NCI-H2227 treated with DMSO at 0.1 percent for 48 hours (cell line): Measurements from ENCODE around the gene AACS.

ENCODE experiments used
- DNase-seq: peaks from one replicate; lab custom pipeline; 2025; lab: John Stamatoyannopoulos, UW

AACS gene, protein sequence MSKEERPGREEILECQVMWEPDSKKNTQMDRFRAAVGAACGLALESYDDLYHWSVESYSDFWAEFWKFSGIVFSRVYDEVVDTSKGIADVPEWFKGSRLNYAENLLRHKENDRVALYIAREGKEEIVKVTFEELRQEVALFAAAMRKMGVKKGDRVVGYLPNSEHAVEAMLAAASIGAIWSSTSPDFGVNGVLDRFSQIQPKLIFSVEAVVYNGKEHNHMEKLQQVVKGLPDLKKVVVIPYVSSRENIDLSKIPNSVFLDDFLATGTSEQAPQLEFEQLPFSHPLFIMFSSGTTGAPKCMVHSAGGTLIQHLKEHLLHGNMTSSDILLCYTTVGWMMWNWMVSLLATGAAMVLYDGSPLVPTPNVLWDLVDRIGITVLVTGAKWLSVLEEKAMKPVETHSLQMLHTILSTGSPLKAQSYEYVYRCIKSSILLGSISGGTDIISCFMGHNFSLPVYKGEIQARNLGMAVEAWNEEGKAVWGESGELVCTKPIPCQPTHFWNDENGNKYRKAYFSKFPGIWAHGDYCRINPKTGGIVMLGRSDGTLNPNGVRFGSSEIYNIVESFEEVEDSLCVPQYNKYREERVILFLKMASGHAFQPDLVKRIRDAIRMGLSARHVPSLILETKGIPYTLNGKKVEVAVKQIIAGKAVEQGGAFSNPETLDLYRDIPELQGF

GRCh38 chr12:125065021-125065918, at the start of gene AACS:
TSS of gene AACS (plus strand) at chr12:125065435. CDS start at chr12:125065585, 150 bp downstream.
- DNase-seq, result peak; percentile 79

- no peak for DNase-seq
Observed at GRCh38 chr12:125015680-125016310, 49.4 kb upstream of the AACS start.

DNA sequence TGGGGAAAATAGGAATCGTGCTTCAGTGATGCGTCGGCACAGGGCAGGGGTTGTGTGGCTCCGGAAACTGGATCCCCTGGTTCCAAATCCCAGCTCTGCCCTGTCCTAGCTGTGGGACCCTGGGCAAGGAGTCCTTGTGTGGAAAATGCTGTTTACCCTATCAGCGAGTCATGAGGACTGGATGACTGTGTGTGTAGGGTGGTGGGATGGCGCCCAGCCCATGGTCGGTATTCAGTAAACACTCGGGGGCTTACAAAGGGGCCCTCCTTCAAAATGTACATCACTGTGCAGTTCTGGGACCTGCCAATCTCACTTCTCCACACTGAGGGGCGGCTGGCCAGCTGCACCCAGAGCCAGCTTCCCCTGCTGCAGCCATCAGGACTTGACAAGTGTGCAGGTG, 47.4 kb upstream of the AACS start:
- no peak for DNase-seq

- DNase-seq, result no peak
Observed at GRCh38 chr12:125018356-125018755, 46.9 kb upstream of the AACS start.

GRCh38 chr12:125021096-125021495, 44.1 kb upstream of the AACS start:
- no peak for DNase-seq

GRCh38 chr12:125021771-125022170, 43.5 kb upstream of the AACS start:
- DNase-seq, result no peak

DNA sequence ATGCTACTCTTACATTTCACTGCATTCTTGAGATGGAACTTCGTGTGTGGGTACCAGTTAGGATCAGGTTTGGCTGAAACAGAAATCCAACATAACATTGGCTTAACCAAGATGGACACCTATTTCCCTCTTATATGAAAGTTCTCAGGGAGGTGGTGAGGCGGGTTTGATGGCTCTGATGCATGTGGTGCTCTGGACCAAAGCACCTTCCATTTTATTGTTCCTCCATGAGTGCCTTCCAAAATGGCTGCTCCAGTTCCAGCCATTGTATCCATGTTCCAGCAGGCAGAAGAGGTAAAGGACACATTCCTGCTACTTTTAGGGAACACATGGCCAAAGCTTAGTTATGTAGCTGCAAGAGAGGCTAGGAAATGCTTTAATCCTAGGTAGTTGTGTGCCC, 42.2 kb upstream of the AACS start:
- no peak for DNase-seq

- DNase-seq, result no peak
Observed at GRCh38 chr12:125024949-125025563, 40.2 kb upstream of the AACS start.

GRCh38 chr12:125025606-125026235, 39.5 kb upstream of the AACS start:
- no peak for DNase-seq

GRCh38 chr12:125028106-125028505, 37.1 kb upstream of the AACS start:
- DNase-seq, result no peak

DNA sequence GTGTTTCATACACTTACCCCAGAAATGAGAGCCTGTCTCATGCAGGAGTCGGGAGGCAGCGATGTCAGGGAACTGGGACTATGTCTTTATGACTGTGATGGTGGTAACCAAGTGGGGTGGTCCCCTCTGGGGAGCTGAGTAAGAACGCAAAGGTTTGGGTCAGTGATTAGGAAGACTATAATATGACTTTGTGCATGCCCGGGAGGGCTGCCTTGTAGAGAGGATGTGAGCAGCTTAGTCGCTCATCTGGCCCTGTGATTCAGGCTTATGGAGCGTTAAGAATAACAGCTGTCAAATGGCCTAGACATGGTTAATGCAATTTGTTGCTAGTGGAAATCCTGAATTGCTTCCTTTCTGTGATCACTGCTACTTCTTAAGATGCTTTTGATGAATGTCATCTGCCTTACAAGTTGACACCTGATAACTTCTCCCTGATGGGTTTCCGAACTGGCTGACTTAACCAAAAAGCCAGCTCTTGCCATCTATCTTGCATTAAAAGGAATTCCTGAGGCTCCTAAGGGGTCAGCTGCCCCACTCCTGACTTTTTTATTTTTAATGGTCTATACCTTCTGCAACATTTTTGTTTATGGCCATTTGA, 35.4 kb upstream of the AACS start:
- DNase-seq, result no peak

DNA sequence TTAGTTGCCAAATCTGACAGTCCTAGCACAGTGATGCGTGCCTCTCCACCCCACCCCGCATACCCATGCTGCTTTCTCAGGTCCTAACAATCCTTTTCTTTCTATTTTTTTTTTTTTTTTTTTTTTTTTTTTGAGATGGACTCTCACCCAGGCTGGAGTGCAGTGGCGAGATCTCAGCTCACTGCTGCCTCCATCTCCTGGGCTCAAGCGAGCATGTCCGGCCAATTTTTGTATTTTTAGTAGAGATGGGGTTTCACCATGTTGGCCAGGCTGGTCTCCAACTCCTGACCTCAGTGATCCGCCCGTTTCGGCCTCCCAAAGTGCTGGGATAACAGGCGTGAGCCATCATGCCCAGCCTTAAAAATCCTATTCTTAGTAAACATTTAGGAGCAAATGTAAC, 33.8 kb upstream of the AACS start:
- DNase-seq, result peak; percentile 40

- no peak for DNase-seq
Observed at GRCh38 chr12:125032466-125033152, 32.6 kb upstream of the AACS start.

DNA sequence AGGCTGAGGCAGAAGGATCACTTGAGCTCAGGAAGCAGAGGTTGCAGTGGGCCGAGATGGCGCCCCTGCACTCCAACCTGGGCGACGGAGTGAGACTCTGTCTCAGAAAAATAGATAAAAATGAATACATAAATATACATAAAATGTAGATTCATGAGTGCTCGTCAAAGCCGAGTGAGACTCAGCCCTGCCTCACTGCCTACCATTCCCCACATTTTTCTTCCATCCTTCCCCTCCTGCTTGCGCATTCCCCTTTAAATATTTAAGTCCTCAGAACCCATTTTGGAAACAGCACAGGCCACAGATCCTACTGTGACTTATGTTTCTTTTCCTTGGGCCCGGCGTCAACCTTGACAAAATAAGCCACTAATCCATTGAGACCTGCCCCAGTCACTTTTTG, 31.9 kb upstream of the AACS start:
- no peak for DNase-seq

GRCh38 chr12:125038976-125039625, 26.1 kb upstream of the AACS start:
- no peak for DNase-seq

GRCh38 chr12:125049093-125049458, 16.2 kb upstream of the AACS start:
- no peak for DNase-seq

DNA sequence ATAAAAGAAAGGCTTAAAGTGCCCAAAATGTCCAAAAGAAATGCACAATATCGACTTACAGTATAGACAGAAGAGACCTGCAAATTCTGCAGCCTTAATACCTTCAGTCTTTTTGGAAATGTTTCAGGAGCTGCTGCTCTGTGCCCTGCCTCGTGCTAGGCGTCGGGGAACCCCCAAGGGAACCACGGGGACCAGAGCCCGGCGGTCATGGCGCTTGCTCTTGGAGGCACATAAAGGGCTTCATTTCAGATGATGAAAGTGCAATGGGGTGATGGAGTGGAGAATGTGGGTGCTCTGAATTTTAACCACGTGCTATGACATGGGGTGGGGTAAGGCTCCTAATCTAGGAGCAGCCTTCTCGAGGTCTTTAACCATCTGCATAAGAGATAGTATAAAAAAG, 14.8 kb upstream of the AACS start:
- no peak for DNase-seq

GRCh38 chr12:125050868-125051267, 14.4 kb upstream of the AACS start:
- DNase-seq, result no peak

GRCh38 chr12:125053821-125054220, 11.4 kb upstream of the AACS start:
- DNase-seq, result no peak

GRCh38 chr12:125055591-125055990, 9.6 kb upstream of the AACS start:
- no peak for DNase-seq
